ENCODE data around the gene CMSS1. TPM values are rescaled to one million over a fixed set of nuclear protein-coding genes. Genes with fewer than 3 reads are reported as not detected.
A peak's percentile ranks its signal among the peaks of the same experiment; 100 is the strongest.

The CMSS1 gene
- total RNA-seq, 1 experiment from 2014 or later, result 86.3 TPM

DNA sequence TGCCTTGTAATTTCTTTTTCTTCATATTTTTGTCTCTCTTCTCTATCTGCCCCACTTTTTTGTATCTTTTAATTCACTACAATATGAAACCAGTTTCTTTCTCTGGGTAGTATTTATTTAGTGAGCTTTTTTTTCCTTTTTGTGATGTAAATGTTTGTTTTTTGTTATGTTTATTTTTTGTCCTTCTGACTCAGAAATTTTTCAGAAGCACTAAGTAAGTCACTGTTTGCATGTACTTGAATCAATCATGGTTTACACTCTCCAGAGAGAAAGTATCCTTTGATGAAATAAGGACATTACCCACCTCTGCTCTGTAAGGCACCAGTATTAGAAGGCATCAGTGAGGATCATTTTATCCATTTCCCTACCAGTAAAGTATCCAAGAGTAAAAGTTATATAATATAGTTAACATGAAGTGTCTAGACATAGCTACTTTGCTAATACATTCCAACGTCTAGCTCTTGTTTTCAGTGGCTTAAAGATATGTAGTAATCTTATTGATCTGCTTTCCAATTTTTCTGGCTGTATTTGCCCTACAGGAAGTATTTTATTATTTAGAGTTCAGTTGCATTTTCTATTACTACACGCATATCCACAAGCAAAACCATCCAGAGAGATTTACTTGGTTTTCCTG is 271.2 kb downstream of the CMSS1 start:
- in situ Hi-C loops (cut with HindIII; ENCODE audit: low pct_unique_long_range_greater_than_20kb, low sequenced_read_pairs), result no loop called here
- Histone ChIP-seq H3K27ac (ENCODE audit: low read length) (no peak overlapping the region), H3K4me3 (ENCODE audit: low read depth in 2 of 2, low read length in 2 of 2) (no peak overlapping the region), H3K9me3 (ENCODE audit: control insufficient read depth, insufficient read depth, low read depth, low read length) (no peaks in the 10 kb centered on the region), H3K36me3 (ENCODE audit: control insufficient read depth, insufficient read depth, low read length) (no peaks in the 10 kb centered on the region), H3K4me1 (ENCODE audit: control insufficient read depth, insufficient read depth, low read length) (peaks cover 7% of the 10 kb centered on the region; the same call in 1 of the 2 replicates), H3K27me3 (ENCODE audit: control insufficient read depth, insufficient read depth, low read length) (no peaks in the 10 kb centered on the region)
- ChIA-PET CTCF (no interaction called here), POLR2A (interaction anchor here (0.6 kb wide), 1 partner anchor 172 kb away, joined by 3 read pairs; the partner anchor contains the start of gene TBC1D23)
- TF ChIP-seq, protein P1, sequence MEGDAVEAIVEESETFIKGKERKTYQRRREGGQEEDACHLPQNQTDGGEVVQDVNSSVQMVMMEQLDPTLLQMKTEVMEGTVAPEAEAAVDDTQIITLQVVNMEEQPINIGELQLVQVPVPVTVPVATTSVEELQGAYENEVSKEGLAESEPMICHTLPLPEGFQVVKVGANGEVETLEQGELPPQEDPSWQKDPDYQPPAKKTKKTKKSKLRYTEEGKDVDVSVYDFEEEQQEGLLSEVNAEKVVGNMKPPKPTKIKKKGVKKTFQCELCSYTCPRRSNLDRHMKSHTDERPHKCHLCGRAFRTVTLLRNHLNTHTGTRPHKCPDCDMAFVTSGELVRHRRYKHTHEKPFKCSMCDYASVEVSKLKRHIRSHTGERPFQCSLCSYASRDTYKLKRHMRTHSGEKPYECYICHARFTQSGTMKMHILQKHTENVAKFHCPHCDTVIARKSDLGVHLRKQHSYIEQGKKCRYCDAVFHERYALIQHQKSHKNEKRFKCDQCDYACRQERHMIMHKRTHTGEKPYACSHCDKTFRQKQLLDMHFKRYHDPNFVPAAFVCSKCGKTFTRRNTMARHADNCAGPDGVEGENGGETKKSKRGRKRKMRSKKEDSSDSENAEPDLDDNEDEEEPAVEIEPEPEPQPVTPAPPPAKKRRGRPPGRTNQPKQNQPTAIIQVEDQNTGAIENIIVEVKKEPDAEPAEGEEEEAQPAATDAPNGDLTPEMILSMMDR (IDR thresholded peaks at IDR 0.05), result no peak
- TF ChIP-seq POLR2AphosphoS5 (IDR thresholded peaks at IDR 0.05; ENCODE audit: low read depth, low read length), result no peak
- TF ChIP-seq, protein P2, sequence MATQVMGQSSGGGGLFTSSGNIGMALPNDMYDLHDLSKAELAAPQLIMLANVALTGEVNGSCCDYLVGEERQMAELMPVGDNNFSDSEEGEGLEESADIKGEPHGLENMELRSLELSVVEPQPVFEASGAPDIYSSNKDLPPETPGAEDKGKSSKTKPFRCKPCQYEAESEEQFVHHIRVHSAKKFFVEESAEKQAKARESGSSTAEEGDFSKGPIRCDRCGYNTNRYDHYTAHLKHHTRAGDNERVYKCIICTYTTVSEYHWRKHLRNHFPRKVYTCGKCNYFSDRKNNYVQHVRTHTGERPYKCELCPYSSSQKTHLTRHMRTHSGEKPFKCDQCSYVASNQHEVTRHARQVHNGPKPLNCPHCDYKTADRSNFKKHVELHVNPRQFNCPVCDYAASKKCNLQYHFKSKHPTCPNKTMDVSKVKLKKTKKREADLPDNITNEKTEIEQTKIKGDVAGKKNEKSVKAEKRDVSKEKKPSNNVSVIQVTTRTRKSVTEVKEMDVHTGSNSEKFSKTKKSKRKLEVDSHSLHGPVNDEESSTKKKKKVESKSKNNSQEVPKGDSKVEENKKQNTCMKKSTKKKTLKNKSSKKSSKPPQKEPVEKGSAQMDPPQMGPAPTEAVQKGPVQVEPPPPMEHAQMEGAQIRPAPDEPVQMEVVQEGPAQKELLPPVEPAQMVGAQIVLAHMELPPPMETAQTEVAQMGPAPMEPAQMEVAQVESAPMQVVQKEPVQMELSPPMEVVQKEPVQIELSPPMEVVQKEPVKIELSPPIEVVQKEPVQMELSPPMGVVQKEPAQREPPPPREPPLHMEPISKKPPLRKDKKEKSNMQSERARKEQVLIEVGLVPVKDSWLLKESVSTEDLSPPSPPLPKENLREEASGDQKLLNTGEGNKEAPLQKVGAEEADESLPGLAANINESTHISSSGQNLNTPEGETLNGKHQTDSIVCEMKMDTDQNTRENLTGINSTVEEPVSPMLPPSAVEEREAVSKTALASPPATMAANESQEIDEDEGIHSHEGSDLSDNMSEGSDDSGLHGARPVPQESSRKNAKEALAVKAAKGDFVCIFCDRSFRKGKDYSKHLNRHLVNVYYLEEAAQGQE (IDR thresholded peaks at IDR 0.05; ENCODE audit: insufficient read depth in 1 of 2, low read depth in 2 of 2, low read length in 1 of 2), result no peak
- no peak for TF ChIP-seq TCF7L2 (IDR thresholded peaks at IDR 0.05; ENCODE audit: low read depth, low read length)
- no peak for TF ChIP-seq SIN3A (IDR thresholded peaks at IDR 0.05; ENCODE audit: borderline replicate concordance, insufficient read depth, low read depth, low read length)
- intact Hi-C loops (cut with micrococcal nuclease; ENCODE audit: unreplicated experiment), result no loop called here
- no TSS peak for BruUV-seq (replicated peaks)
- DNase-seq (ENCODE audit: low read depth, low spot score), result no peak
- ATAC-seq, result no peak

DNA sequence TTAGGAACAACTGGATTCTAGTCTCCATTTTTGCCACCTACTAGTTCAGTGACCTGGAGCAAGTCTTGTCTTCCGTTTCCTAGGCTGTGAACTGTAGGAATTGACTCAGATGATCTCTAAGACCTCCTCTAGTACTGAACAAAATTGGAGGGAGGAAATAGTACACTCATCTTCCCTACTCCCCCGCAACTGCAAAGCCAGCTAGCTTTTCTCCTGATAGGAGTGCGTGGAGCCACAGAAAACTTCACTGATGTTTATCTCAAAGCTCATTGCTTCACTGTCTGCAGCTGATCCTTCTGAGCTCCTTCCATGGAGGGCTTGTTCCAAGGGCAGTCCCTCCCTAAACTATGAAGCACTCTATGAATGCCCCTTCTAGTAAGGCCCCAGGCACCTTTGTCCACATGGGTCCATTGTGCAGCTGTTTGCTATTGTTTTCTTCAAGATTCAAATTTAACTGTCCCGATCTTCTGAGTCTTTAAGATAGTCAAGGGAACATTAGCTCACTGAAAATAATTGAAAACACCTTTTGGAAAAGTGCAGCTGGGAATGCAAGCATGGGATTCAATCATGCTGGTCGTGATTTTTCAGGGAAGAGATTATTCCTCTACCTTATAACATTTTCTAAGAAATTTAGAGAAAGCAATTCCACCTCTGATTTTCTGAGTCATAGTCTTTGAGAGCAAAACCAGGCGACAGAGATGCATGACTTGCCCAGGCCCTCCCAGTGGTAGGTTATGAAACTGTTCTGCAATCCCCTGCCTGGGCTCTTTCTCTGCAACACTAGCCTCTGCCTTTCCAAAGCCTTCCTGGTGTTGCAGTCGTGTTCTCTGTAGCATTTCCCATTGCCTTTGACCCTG is 272.4 kb downstream of the CMSS1 start:
- Histone ChIP-seq H3K27me3 (ENCODE audit: control insufficient read depth, insufficient read depth, low read length) (no peaks in the 10 kb centered on the region), H3K9me3 (ENCODE audit: control insufficient read depth, insufficient read depth, low read depth, low read length) (no peaks in the 10 kb centered on the region), H3K27ac (ENCODE audit: low read length) (peak overlapping the region; percentile 36; the same call in 1 of the 2 replicates), H3K4me1 (ENCODE audit: control insufficient read depth, insufficient read depth, low read length) (peaks cover 7% of the 10 kb centered on the region; the same call in 1 of the 2 replicates), H3K36me3 (ENCODE audit: control insufficient read depth, insufficient read depth, low read length) (no peaks in the 10 kb centered on the region), H3K4me3 (ENCODE audit: low read depth in 2 of 2, low read length in 2 of 2) (no peak overlapping the region)
- POLR2A ChIA-PET, result no interaction called here
- DNase-seq (ENCODE audit: low read depth, low spot score) (no peak), ATAC-seq (peak; percentile 91)
- BruUV-seq (replicated peaks), result no TSS peak
- CTCF ChIA-PET, result interaction anchor here (1.7 kb wide), 1 partner anchor 247 kb away, joined by 5 read pairs; no protein-coding TSS in a partner anchor
- intact Hi-C loops (cut with micrococcal nuclease; ENCODE audit: unreplicated experiment), result no loop called here
- in situ Hi-C loops (cut with HindIII; ENCODE audit: low pct_unique_long_range_greater_than_20kb, low sequenced_read_pairs), result no loop called here
- TF ChIP-seq, protein P1 (IDR thresholded peaks at IDR 0.05), result peak; percentile 77
- no peak for TF ChIP-seq TCF7L2 (IDR thresholded peaks at IDR 0.05; ENCODE audit: low read depth, low read length)
